ENCODE measurements around the gene CCDC82. TPM values are rescaled to one million over a fixed set of nuclear protein-coding genes. Genes with fewer than 3 reads are reported as not detected.
A peak's percentile ranks its signal among the peaks of the same experiment; 100 is the strongest.

Gene CCDC82
- total RNA-seq, 1 experiment from 2014 or later = 19.9 TPM

DNA sequence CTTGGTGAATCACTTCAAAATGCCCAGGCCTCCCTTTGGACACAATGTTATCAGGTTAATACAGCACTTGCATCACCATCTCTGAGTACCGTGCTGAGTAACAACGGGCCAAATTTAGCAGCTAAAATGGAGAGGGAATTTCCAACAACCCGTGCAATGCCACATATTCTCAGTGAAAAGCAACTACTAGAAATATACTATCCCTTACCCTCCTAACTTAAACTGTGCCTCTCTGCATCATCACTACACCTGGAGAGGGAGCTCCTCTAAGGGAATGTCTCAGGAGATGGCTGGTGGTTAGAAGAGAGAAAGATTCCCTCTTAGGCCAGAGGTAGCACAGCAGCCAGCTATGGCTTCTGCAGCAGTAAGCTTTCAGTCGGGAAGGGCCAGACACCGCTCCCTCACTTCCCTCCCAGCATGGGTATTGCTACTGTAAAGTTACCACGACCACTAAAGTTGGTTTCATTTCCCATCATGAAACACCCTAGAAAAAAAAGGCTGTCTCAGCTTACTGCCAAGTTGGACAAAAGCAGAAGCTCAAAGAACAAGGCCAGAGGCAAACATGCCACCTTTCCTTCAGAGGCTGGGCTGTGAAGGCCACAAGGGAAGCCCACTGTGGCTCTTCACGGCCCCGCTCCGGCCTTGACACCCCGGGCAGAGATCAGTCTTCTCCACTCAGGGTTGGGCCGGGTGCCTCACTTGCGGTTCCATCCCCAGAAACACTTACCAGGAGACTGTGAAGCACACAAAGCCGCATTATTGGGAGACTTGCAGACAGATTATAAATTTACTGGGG, 50.6 kb downstream of the CCDC82 start:
- TF ChIP-seq, protein P1, sequence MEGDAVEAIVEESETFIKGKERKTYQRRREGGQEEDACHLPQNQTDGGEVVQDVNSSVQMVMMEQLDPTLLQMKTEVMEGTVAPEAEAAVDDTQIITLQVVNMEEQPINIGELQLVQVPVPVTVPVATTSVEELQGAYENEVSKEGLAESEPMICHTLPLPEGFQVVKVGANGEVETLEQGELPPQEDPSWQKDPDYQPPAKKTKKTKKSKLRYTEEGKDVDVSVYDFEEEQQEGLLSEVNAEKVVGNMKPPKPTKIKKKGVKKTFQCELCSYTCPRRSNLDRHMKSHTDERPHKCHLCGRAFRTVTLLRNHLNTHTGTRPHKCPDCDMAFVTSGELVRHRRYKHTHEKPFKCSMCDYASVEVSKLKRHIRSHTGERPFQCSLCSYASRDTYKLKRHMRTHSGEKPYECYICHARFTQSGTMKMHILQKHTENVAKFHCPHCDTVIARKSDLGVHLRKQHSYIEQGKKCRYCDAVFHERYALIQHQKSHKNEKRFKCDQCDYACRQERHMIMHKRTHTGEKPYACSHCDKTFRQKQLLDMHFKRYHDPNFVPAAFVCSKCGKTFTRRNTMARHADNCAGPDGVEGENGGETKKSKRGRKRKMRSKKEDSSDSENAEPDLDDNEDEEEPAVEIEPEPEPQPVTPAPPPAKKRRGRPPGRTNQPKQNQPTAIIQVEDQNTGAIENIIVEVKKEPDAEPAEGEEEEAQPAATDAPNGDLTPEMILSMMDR (conservative IDR thresholded peaks at IDR 0.05) = no peak; the same call in 1 of the 2 replicates
- TF ChIP-seq EZH2 (IDR thresholded peaks at IDR 0.05; ENCODE audit: low read depth) = no peak
- Histone ChIP-seq H3K4me2 (peak overlapping the region; percentile 90), H3K36me3 (ENCODE audit: low read depth) (peaks cover 32% of the 10 kb centered on the region), H3K79me2 (ENCODE audit: low read depth) (peaks cover 89% of the 10 kb centered on the region), H3F3A (ENCODE audit: insufficient read depth, low read depth) (peaks cover 10% of the 10 kb centered on the region; the same call in 1 of the 2 replicates), H3K9me2 (ENCODE audit: insufficient read depth) (no peaks in the 10 kb centered on the region), H3K4me3 (peak overlapping the region; percentile 78), H3K4me1 (replicated peaks; ENCODE audit: insufficient read depth) (peaks cover 61% of the 10 kb centered on the region), H3K9me3 (ENCODE audit: insufficient read depth, low read depth) (no peaks in the 10 kb centered on the region), H2AFZ (peak overlapping the region; percentile 67), H3K27ac (peak overlapping the region; percentile 70), H4K20me1 (ENCODE audit: insufficient read depth) (peaks cover 3% of the 10 kb centered on the region; the same call in 1 of the 2 replicates), H3K27me3 (ENCODE audit: insufficient read depth, low read depth) (no peaks in the 10 kb centered on the region)
- POLR2A ChIA-PET (ENCODE audit: unreplicated experiment) = interaction anchor here (0.6 to 1.4 kb wide), 5 partner anchors 25 to 504 kb away, joined by 4 to 11 read pairs (median 9); no protein-coding TSS in a partner anchor
- peak in 1 of 2 experiments; percentile 73 for DNase-seq
- intact Hi-C loops (cut with micrococcal nuclease; ENCODE audit: unreplicated experiment) = no loop called here
- CTCF ChIA-PET = interaction anchor here (0.8 kb wide), 1 partner anchor 503 kb away, joined by 3 read pairs; no protein-coding TSS in a partner anchor
- BruUV-seq (replicated peaks) = no TSS peak

DNA sequence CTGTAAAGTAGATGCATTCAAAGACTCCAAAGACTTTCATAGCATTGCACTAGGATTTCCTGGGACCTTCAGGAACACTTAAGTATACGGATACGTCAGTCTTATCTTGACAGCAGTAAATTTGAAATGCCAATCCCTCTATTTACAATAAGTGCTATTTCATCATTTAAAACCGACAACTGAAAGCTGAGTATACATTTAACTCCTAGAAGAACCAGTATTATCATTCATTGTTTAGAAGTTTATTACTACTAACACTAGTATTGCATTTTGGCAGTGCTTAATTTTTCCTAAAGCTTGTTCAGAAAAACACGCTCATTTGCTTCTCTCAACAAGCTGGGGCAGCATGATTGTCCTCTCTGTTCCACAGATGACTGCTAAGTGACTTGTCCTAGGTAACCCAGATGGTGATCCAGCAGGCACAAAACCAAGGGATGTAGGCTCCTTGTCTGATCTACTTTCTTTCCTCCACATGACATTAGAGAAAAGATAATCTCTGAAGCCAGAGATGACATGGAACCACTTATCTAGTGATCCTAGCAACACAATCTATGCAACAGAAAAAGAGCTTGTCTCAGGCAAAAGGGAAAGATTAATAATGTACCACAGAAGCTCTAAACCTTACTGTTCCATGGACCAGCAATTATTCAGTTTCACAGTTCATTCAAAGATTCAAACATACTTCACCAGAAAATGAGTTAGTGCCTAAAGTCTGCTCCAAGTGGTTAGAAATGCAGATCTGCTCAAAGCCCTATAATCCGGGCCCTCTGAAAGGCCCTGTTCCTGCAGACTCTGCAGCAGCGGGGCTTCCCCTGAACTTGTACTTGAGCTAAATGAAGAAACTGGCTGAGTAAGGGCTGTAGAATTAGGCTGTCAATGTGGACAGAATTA, 51.9 kb downstream of the CCDC82 start:
- peaks cover 100% of the 10 kb centered on the region for H3K79me2 ChIP-seq (ENCODE audit: low read depth)

More for the DNA sequence above, 51.9 kb downstream of the CCDC82 start:
- ChIA-PET POLR2A (ENCODE audit: unreplicated experiment) (interaction anchor here (0.5 to 0.7 kb wide), 5 partner anchors 23 to 413 kb away, joined by 3 to 8 read pairs (median 3); no protein-coding TSS in a partner anchor), CTCF (interaction anchor here (0.6 to 0.7 kb wide), 2 partner anchors 28 to 104 kb away, joined by 3 read pairs; no protein-coding TSS in a partner anchor)
- TF ChIP-seq, protein P1 (conservative IDR thresholded peaks at IDR 0.05) = no peak
- no peak for TF ChIP-seq EZH2 (IDR thresholded peaks at IDR 0.05; ENCODE audit: low read depth)
- Histone ChIP-seq H3K4me1 (replicated peaks; ENCODE audit: insufficient read depth) (peaks cover 67% of the 10 kb centered on the region), H3K27ac (peak overlapping the region; percentile 70), H3K9me2 (ENCODE audit: insufficient read depth) (no peaks in the 10 kb centered on the region), H3K4me2 (peak overlapping the region; percentile 90), H3K4me3 (peak overlapping the region; percentile 78), H3K27me3 (ENCODE audit: insufficient read depth, low read depth) (no peaks in the 10 kb centered on the region), H3K36me3 (ENCODE audit: low read depth) (peaks cover 32% of the 10 kb centered on the region), H2AFZ (no peak overlapping the region), H4K20me1 (ENCODE audit: insufficient read depth) (peaks cover 3% of the 10 kb centered on the region; the same call in 1 of the 2 replicates), H3K9me3 (ENCODE audit: insufficient read depth, low read depth) (no peaks in the 10 kb centered on the region), H3F3A (ENCODE audit: insufficient read depth, low read depth) (peaks cover 10% of the 10 kb centered on the region; the same call in 1 of the 2 replicates)
- BruUV-seq (replicated peaks) = no TSS peak
- no peak for DNase-seq
- intact Hi-C loops (cut with micrococcal nuclease; ENCODE audit: unreplicated experiment) = no loop called here
